Stimulated activated CD8-positive, alpha-beta memory T cell treated with anti-CD3 and anti-CD28 coated beads, Interleukin-7, amount 100 ng/mL, for 24 hours (primary cell): Measurements from ENCODE around the gene MAD1L1.

ENCODE experiments used
- DNase-seq: peaks from one replicate; pipeline ENCODE4 v3.0.0-alpha.2; 2020; ENCODE audit warnings: low read depth

MAD1L1 gene

GRCh38 chr7:2157473-2158279, 75.1 kb downstream of the MAD1L1 start:
- no peak for DNase-seq

GRCh38 chr7:2156756-2157472, 75.8 kb downstream of the MAD1L1 start:
- DNase-seq, result no peak

- no peak for DNase-seq
These were observed 77.9 kb downstream of the MAD1L1 start for GRCh38 chr7:2154831-2155230.

- DNase-seq, result no peak
These were observed 78.6 kb downstream of the MAD1L1 start for GRCh38 chr7:2154121-2154520.

GRCh38 chr7:2152646-2153045, 80.1 kb downstream of the MAD1L1 start:
- no peak for DNase-seq

GRCh38 chr7:2151801-2152612, 80.7 kb downstream of the MAD1L1 start:
- DNase-seq, result no peak

- DNase-seq, result no peak
These were observed 81.5 kb downstream of the MAD1L1 start for GRCh38 chr7:2151237-2151636.

- DNase-seq, result no peak
These were observed 82.3 kb downstream of the MAD1L1 start for GRCh38 chr7:2150445-2150815.

GRCh38 chr7:2149672-2150444, 82.9 kb downstream of the MAD1L1 start:
- no peak for DNase-seq

- DNase-seq, result no peak
These were observed 83.9 kb downstream of the MAD1L1 start for GRCh38 chr7:2148814-2149213.

GRCh38 chr7:2148189-2148588, 84.6 kb downstream of the MAD1L1 start:
- DNase-seq, result no peak

- DNase-seq, result no peak
These were observed 85.9 kb downstream of the MAD1L1 start for GRCh38 chr7:2146676-2147472.

GRCh38 chr7:2145835-2146580, 86.7 kb downstream of the MAD1L1 start:
- DNase-seq, result no peak

GRCh38 chr7:2144926-2145325, 87.8 kb downstream of the MAD1L1 start:
- no peak for DNase-seq

- DNase-seq, result no peak
These were observed 88.7 kb downstream of the MAD1L1 start for GRCh38 chr7:2143981-2144595.

GRCh38 chr7:2143450-2143849, 89.3 kb downstream of the MAD1L1 start:
- no peak for DNase-seq

GRCh38 chr7:2142386-2142785, 90.4 kb downstream of the MAD1L1 start:
- DNase-seq, result no peak

- DNase-seq, result no peak
These were observed 91.1 kb downstream of the MAD1L1 start for GRCh38 chr7:2141651-2142050.

- no peak for DNase-seq
These were observed 91.7 kb downstream of the MAD1L1 start for GRCh38 chr7:2141021-2141410.
